ENCODE results near the gene HOXA2. TPM values are rescaled to one million over a fixed set of nuclear protein-coding genes. Genes with fewer than 3 reads are reported as not detected.
A peak's percentile ranks its signal among the peaks of the same experiment; 100 is the strongest.

HOXA2 gene
- total RNA-seq, 3 donors from 2014 or later = 3.2 to 4.3 (median 3.3) TPM

- DNase-seq = no peak
- Histone ChIP-seq H3K36me3 (ENCODE audit: low read depth) (no peaks in the 10 kb centered on the region), H3K4me1 (ENCODE audit: low read depth) (peaks cover 7% of the 10 kb centered on the region), H3K9me3 (no peaks in the 10 kb centered on the region), H3K4me3 (no peak overlapping the region)
- TF ChIP-seq CTCF (IDR thresholded peaks at IDR 0.05) = no peak
- peak; percentile 23 for ATAC-seq
- intact Hi-C loops (cut with DNase I, micrococcal nuclease) = no loop called here
These were observed 23.8 kb downstream of the HOXA2 start for GRCh38 chr7:27078616-27079233.

DNA sequence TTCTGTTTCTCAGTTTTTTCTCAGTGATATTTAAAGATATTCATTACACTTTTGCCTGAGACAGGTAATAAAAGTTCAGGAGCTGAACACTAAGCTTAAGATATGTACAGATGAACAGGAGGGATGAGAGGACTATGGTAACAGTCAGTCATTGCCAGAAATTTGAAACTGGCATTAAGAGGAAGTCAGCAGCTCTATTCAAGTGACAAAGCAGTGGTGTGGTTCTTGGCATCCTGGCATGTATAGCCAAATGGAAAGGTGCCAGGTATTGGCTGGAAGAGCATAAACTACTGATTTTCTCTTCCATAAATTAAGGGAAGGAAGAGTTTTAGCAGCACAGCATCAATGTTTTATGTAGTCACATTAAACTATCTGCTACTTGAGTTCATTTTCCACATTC, 29.4 kb downstream of the HOXA2 start:
- H3K9me3 ChIP-seq = no peaks in the 10 kb centered on the region
- ATAC-seq = no peak
- no peak for DNase-seq
- H3K36me3 ChIP-seq (ENCODE audit: low read depth) = no peaks in the 10 kb centered on the region
- H3K4me3 ChIP-seq = no peak overlapping the region
- TF ChIP-seq CTCF (IDR thresholded peaks at IDR 0.05) = no peak
- H3K4me1 ChIP-seq (ENCODE audit: low read depth) = no peaks in the 10 kb centered on the region
- intact Hi-C loops (cut with DNase I, micrococcal nuclease) = no loop called here

- H3K4me1 ChIP-seq (ENCODE audit: low read depth) = no peaks in the 10 kb centered on the region
- intact Hi-C loops (cut with DNase I, micrococcal nuclease) = no loop called here
- H3K36me3 ChIP-seq (ENCODE audit: low read depth) = no peaks in the 10 kb centered on the region
- no peak for ATAC-seq
- TF ChIP-seq CTCF (IDR thresholded peaks at IDR 0.05) = no peak
- DNase-seq = no peak
- no peak overlapping the region for H3K4me3 ChIP-seq
- H3K9me3 ChIP-seq = no peaks in the 10 kb centered on the region
These were observed 30.7 kb downstream of the HOXA2 start for GRCh38 chr7:27071622-27072390.

DNA sequence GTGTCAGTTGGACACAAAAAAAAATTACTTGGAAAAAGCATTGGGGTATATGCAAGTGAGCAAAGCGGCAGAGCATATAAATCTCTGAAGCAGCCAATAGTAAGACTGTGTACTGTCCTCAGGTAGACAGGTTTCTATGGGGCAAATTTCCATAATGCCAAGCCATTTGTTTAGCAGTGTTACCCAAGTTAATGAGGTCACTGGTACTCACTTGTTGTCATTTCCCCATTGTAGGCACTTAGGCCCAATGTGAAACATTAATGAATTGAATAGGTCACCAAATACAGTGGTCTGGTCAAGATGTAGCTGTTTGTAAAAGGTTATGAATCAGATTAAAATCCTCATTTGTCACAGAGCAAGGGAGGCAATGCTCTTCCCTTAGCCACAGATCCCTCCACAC, 34.2 kb downstream of the HOXA2 start:
- intact Hi-C loops (cut with DNase I, micrococcal nuclease) = no loop called here
- Histone ChIP-seq H3K9me3 (no peaks in the 10 kb centered on the region), H3K4me3 (no peak overlapping the region), H3K36me3 (ENCODE audit: low read depth) (no peaks in the 10 kb centered on the region), H3K4me1 (ENCODE audit: low read depth) (no peaks in the 10 kb centered on the region)
- no peak for TF ChIP-seq CTCF (IDR thresholded peaks at IDR 0.05)
- DNase-seq (no peak), ATAC-seq (no peak)

- no peaks in the 10 kb centered on the region for H3K36me3 ChIP-seq (ENCODE audit: low read depth)
- DNase-seq (no peak), ATAC-seq (no peak)
- no peak overlapping the region for H3K4me3 ChIP-seq
- no peaks in the 10 kb centered on the region for H3K4me1 ChIP-seq (ENCODE audit: low read depth)
- no peak for TF ChIP-seq CTCF (IDR thresholded peaks at IDR 0.05)
- intact Hi-C loops (cut with DNase I, micrococcal nuclease) = no loop called here
- H3K9me3 ChIP-seq = no peaks in the 10 kb centered on the region
These were observed 36.3 kb downstream of the HOXA2 start for GRCh38 chr7:27066148-27066547.
